H1 (cell line): Measurements from ENCODE around the gene LIN28B. TPM values are rescaled to one million over a fixed set of nuclear protein-coding genes. Genes with fewer than 3 reads are reported as not detected.

Experiments used
- CTCF ChIA-PET: fragments of 300-600 bp; sonication (Branson Sonifier 250); formaldehyde crosslinking; loops from one replicate; lab custom pipeline; 2021; ENCODE audit not compliant: partially characterized antibody; lab: Charles Lee
- POLR2A ChIA-PET: fragments of 300-600 bp; sonication (Branson Sonifier 250); formaldehyde crosslinking; loops from one replicate; lab custom pipeline; 2021; ENCODE audit warnings: inconsistent platforms; ENCODE audit not compliant: partially characterized antibody; lab: Charles Lee
- DNase-seq, 2 experiments: peaks; one replicate each; pipeline versions ENCODE4 v3.0.0 to v3.0.0-alpha.2; 2010 to 2022; ENCODE audit warnings: low spot score in 2 of 2, low read depth in 1 of 2, mixed read lengths in 1 of 2
- FAIRE-seq: peaks from 2 replicates; lab custom pipeline; 2011; peaks lifted over from hg19 to GRCh38; lab: Jason Lieb, UNC
- H2AFZ ChIP-seq: 2 replicates; pipeline ENCODE4 v1.8.1; 2012; ENCODE audit warnings: low read length, inconsistent platforms
- H2AK5ac ChIP-seq: 2 replicates; pipeline ENCODE4 v1.6.1; 2013; ENCODE audit warnings: low read depth, low read length
- H2BK120ac ChIP-seq: replicated peaks from 2 replicates; pipeline ENCODE3; 2013; ENCODE audit warnings: low read depth, low read length, inconsistent platforms
- H2BK12ac ChIP-seq: 2 replicates; pipeline ENCODE4 v1.6.1; 2013; ENCODE audit warnings: low read depth, low read length
- H2BK15ac ChIP-seq: 2 replicates; pipeline ENCODE4 v1.6.1; 2013; ENCODE audit warnings: low read length
- H2BK20ac ChIP-seq: 2 replicates; pipeline ENCODE4 v1.6.1; 2013; ENCODE audit warnings: low read length
- H2BK5ac ChIP-seq: 2 replicates; pipeline ENCODE4 v1.6.1; 2013; ENCODE audit warnings: low read depth, low read length
- H3K14ac ChIP-seq: 2 replicates; pipeline ENCODE4 v1.6.1; 2013; ENCODE audit warnings: inconsistent platforms; ENCODE audit not compliant: insufficient read length
- H3K18ac ChIP-seq: 2 replicates; pipeline ENCODE4 v1.6.1; 2013; ENCODE audit warnings: low read length; ENCODE audit errors: extremely low read depth
- H3K23ac ChIP-seq: 2 replicates; pipeline ENCODE4 v1.6.1; 2013; ENCODE audit warnings: inconsistent platforms; ENCODE audit not compliant: insufficient read length
- H3K23me2 ChIP-seq: 2 replicates; pipeline ENCODE4 v1.6.1; 2013; ENCODE audit warnings: low read depth, low read length
- H3K27ac ChIP-seq: 2 replicates; pipeline ENCODE4 v1.6.1; 2011; ENCODE audit warnings: low read depth, low read length, inconsistent platforms
- H3K27me3 ChIP-seq, 4 experiments: replicated peaks in 1 of 4; 1 replicate in 1 of 4; 2 replicates in 3 of 4; pipeline versions ENCODE4 v1.6.1 to v1.8.1; 2011 to 2013; ENCODE audit warnings: low read length in 3 of 4, mild to moderate bottlenecking in 3 of 4, inconsistent platforms in 2 of 4, mixed read lengths in 2 of 4, moderate library complexity in 1 of 4; ENCODE audit not compliant: control insufficient read depth in 3 of 4, insufficient read depth in 3 of 4; ENCODE audit errors: extremely low read depth in 1 of 4
- H3K36me3 ChIP-seq, 4 experiments: 2 replicates each; pipeline versions ENCODE4 v1.6.1 to v1.8.1; 2011 to 2013; ENCODE audit warnings: mild to moderate bottlenecking in 4 of 4, low read length in 3 of 4, moderate library complexity in 2 of 4, control low read depth in 1 of 4, inconsistent platforms in 1 of 4; ENCODE audit not compliant: insufficient read depth in 4 of 4, control insufficient read depth in 2 of 4
- H3K4ac ChIP-seq: replicated peaks from 2 replicates; pipeline ENCODE3; 2013; ENCODE audit warnings: low read length, low read depth, mixed read lengths, inconsistent platforms; ENCODE audit not compliant: insufficient read length
- H3K4me1 ChIP-seq, 4 experiments: replicated peaks in 1 of 4; 1 replicate in 1 of 4; 2 replicates in 3 of 4; pipeline versions ENCODE4 v1.6.1 to v1.8.1; 2011 to 2013; ENCODE audit warnings: low read length in 3 of 4, inconsistent platforms in 2 of 4, mixed read lengths in 1 of 4; ENCODE audit not compliant: insufficient read depth in 4 of 4, control insufficient read depth in 3 of 4
- H3K4me2 ChIP-seq, 2 experiments: 2 replicates each; pipeline versions ENCODE4 v1.6.1 to v1.8.1; 2011 to 2013; ENCODE audit warnings: low read depth in 2 of 2, low read length in 2 of 2, control low read depth in 1 of 2, inconsistent platforms in 1 of 2, mild to moderate bottlenecking in 1 of 2; ENCODE audit not compliant: insufficient read depth in 1 of 2
- H3K4me3 ChIP-seq, 4 experiments: fragments of 200-600, 300-600 bp in 1 of 4; sonication (generic), shearing (Covaris generic), sonication (Bioruptor Twin) in 1 of 4; 2 replicates each; pipeline versions ENCODE4 v1.5.1 to v1.8.1; 2011 to 2016; ENCODE audit warnings: low read length in 4 of 4, low read depth in 3 of 4, control low read depth in 2 of 4, inconsistent platforms in 2 of 4, mild to moderate bottlenecking in 2 of 4, mixed read lengths in 1 of 4, moderate library complexity in 1 of 4; ENCODE audit not compliant: insufficient read depth in 2 of 4; ENCODE audit errors: extremely low read depth in 1 of 4
- H3K56ac ChIP-seq: replicated peaks from 2 replicates; pipeline ENCODE3; 2013; ENCODE audit warnings: low read depth, mild to moderate bottlenecking, mixed read lengths, low read length, inconsistent platforms; ENCODE audit not compliant: insufficient read length
- H3K79me1 ChIP-seq: 2 replicates; pipeline ENCODE4 v1.6.1; 2013; ENCODE audit warnings: low read depth, low read length, control low read depth
- H3K79me2 ChIP-seq, 2 experiments: 2 replicates each; pipeline versions ENCODE4 v1.6.1 to v1.8.1; 2012 to 2013; ENCODE audit warnings: low read length in 2 of 2, mild to moderate bottlenecking in 2 of 2, inconsistent platforms in 1 of 2; ENCODE audit not compliant: insufficient read depth in 2 of 2, control insufficient read depth in 1 of 2
- H3K9ac ChIP-seq, 4 experiments: replicated peaks in 1 of 4; 1 replicate in 1 of 4; 2 replicates in 3 of 4; pipeline versions ENCODE4 v1.6.1 to v1.8.1; 2011 to 2013; ENCODE audit warnings: low read depth in 3 of 4, low read length in 3 of 4, control low read depth in 2 of 4, mild to moderate bottlenecking in 2 of 4, moderate library complexity in 2 of 4, inconsistent platforms in 1 of 4; ENCODE audit errors: extremely low read depth in 1 of 4
- H3K9me3 ChIP-seq, 2 experiments: 2 replicates each; pipeline versions ENCODE4 v1.6.1 to v1.8.1; 2012 to 2013; ENCODE audit warnings: mild to moderate bottlenecking in 2 of 2, moderate library complexity in 2 of 2, control low read depth in 1 of 2, inconsistent platforms in 1 of 2, low read depth in 1 of 2, low read length in 1 of 2, mixed read lengths in 1 of 2; ENCODE audit not compliant: insufficient read depth in 2 of 2
- H4K20me1 ChIP-seq, 2 experiments: replicated peaks in 1 of 2; 2 replicates each; pipeline versions ENCODE3 to v1.8.1; 2011 to 2013; ENCODE audit warnings: inconsistent platforms in 2 of 2, low read length in 2 of 2, mild to moderate bottlenecking in 1 of 2; ENCODE audit not compliant: insufficient read depth in 2 of 2, control insufficient read depth in 1 of 2
- H4K5ac ChIP-seq: 2 replicates; pipeline ENCODE4 v1.6.1; 2013; ENCODE audit warnings: low read length, low read depth, mixed read lengths, inconsistent platforms; ENCODE audit not compliant: insufficient read length
- H4K8ac ChIP-seq: 2 replicates; pipeline ENCODE4 v1.8.0; 2013; ENCODE audit warnings: mild to moderate bottlenecking, moderate library complexity, low read length, inconsistent platforms; ENCODE audit not compliant: insufficient read depth; ENCODE audit errors: extremely low read depth
- H4K91ac ChIP-seq: replicated peaks from 2 replicates; pipeline ENCODE3; 2013; ENCODE audit warnings: low read length, mixed read lengths, inconsistent platforms; ENCODE audit not compliant: insufficient read length
- BACH1 ChIP-seq: IDR thresholded peaks from 2 replicates; pipeline ENCODE4 v1.6.1; 2012; ENCODE audit warnings: low read length, improper control_type of control experiment
- CHD1 ChIP-seq: IDR thresholded peaks from 2 replicates; pipeline ENCODE4 v1.6.1; 2012; ENCODE audit warnings: low read depth, low read length, improper control_type of control experiment
- POU5F1 ChIP-seq: IDR thresholded peaks from 2 replicates; pipeline ENCODE4 v1.6.1; 2011; ENCODE audit warnings: low read depth, mild to moderate bottlenecking, low read length, moderate library complexity
- RNF2 ChIP-seq: fragments of 200-900, 300-1000 bp; sonication (generic); IDR thresholded peaks from 2 replicates; pipeline ENCODE4 v1.7.1; 2016; ENCODE audit warnings: borderline replicate concordance, low read depth, mild to moderate bottlenecking, antibody characterized with exemption, low read length; ENCODE audit not compliant: poor library complexity, severe bottlenecking; ENCODE audit errors: missing control alignments
- SUZ12 ChIP-seq: fragments of 200-600 bp; sonication (generic); IDR thresholded peaks from 2 replicates; pipeline ENCODE4 v1.6.1; 2012; ENCODE audit warnings: mild to moderate bottlenecking, inconsistent platforms, low read length, moderate library complexity, mixed read lengths
- whole genome bisulfite sequencing, 2 experiments: shearing (Covaris generic) in 1 of 2; methylation state at CpG; one replicate each; pipeline versions ENCODE4 v1.1.6 to v1.1.7; 2013 to 2015; ENCODE audit warnings: low lambda C conversion rate in 2 of 2, mixed read lengths in 2 of 2, inconsistent platforms in 1 of 2, low coverage in 1 of 2, missing lambda C conversion rate in 1 of 2; ENCODE audit not compliant: insufficient replicate concordance in 2 of 2, insufficient coverage in 1 of 2, insufficient read length in 1 of 2; ENCODE audit errors: extremely low coverage in 1 of 2, missing lambda C conversion rate in 1 of 2; 5-methylcytosine and 5-hydroxymethylcytosine counted together
- polyA plus RNA-seq, 7 experiments: library from polyadenylated mRNA; depleted of rRNA in 3 of 7; stranded (reverse) in 5 of 7; unstranded in 2 of 7; fragments of >200 nt in 5 of 7; fragments of 200-250 nt in 2 of 7; gene quantifications; 1 replicate in 5 of 7; 2 replicates in 1 of 7; 4 replicates in 1 of 7; pipeline versions ENCODE4 v1.2.1 to v1.2.3, GENCODE V29; 2011 to 2013; ENCODE audit warnings: missing spikeins in 2 of 7, mixed read lengths in 2 of 7
- total RNA-seq: library from RNA; stranded (reverse); fragmentation: NEBNext Ultra II Directional; extraction: Animal tissue kit (Norgen Biotek cat#: 25700); gene quantifications from 2 replicates; pipeline ENCODE4 v1.2.1, GENCODE V29; 2021

The LIN28B gene
- total and polyA plus RNA-seq, 2 of the 8 experiments (the other 6 are each of a cell fraction or from before 2014, with no cell fraction given), result 27.4 to 94.7 TPM

GRCh38 chr6:104908888-104909525 lies 47.9 kb upstream of the LIN28B start:
- CTCF ChIA-PET, result interaction anchor here (1.5 to 2.9 kb wide), 2 partner anchors 11 kb away, joined by 7 to 8 read pairs; no protein-coding TSS in a partner anchor
- H3K27ac ChIP-seq, result no peak overlapping the region
- no peak overlapping the region for H4K8ac ChIP-seq
- no peaks in the 10 kb centered on the region for H3K79me1 ChIP-seq
- H2AK5ac ChIP-seq, result no peak overlapping the region
- H2AFZ ChIP-seq, result no peak overlapping the region
- no peaks in the 10 kb centered on the region for H3K23me2 ChIP-seq
- no peak overlapping the region for H2BK120ac ChIP-seq
- no peak overlapping the region for H4K91ac ChIP-seq
- H3K79me2 ChIP-seq, result no peaks in the 10 kb centered on the region
- H3K4me3 ChIP-seq, result no peak overlapping the region
- no peak overlapping the region for H2BK20ac ChIP-seq
- 90% methylated on average over 2 of the region's 2 CpGs; no CpG with 5 or more reads in 1 of the 2 experiments for WGBS, 2 experiments
- POLR2A ChIA-PET, result interaction anchor here (2.1 kb wide), 1 partner anchor 47 kb away, joined by 8 read pairs; the partner anchor contains the start of gene LIN28B
- H3K18ac ChIP-seq, result no peak overlapping the region
- no peak overlapping the region for H3K4me2 ChIP-seq
- no peaks in the 10 kb centered on the region for H3K36me3 ChIP-seq
- H3K4ac ChIP-seq, result no peak overlapping the region
- no peaks in the 10 kb centered on the region for H3K27me3 ChIP-seq
- DNase-seq (no peak), FAIRE-seq (no peak)
- H3K14ac ChIP-seq, result no peak overlapping the region
- H3K56ac ChIP-seq, result no peak overlapping the region
- no peaks in the 10 kb centered on the region for H3K9me3 ChIP-seq
- 0 out of 7 replicates have a peak, but pooled peaks cover 0 to 4% (median 0%) of the 10 kb centered on the region in 4 experiments for H3K4me1 ChIP-seq
- no peak overlapping the region for H2BK15ac ChIP-seq
- no peak overlapping the region for H2BK5ac ChIP-seq
- no peak overlapping the region for H2BK12ac ChIP-seq
- no peak overlapping the region for H3K23ac ChIP-seq
- no peak overlapping the region for H3K9ac ChIP-seq
- H4K5ac ChIP-seq, result no peak overlapping the region
- H4K20me1 ChIP-seq, result no peaks in the 10 kb centered on the region
- TF ChIP-seq POU5F1, result no peak
- TF ChIP-seq CHD1, result no peak
- no peak for TF ChIP-seq RNF2
- no peak for TF ChIP-seq BACH1
- TF ChIP-seq SUZ12, result no peak
